Vagina (tissue), 2 donors: ENCODE results near the gene LGALS7B.
"Not testable (repeated sequence)": the region's sequence is repeated elsewhere in the genome, so short reads cannot be mapped to it uniquely, and the experiment has no call there.

ENCODE experiments used
- CTCF ChIP-seq, 3 experiments: fragments of 450-650 bp in 2 of 3; fragments of 200-600 bp in 1 of 3; sonication (generic) in 1 of 3; IDR thresholded peaks; one replicate each; pipeline ENCODE4 v1.5.1; 2017 to 2019; ENCODE audit warnings: antibody characterized with exemption in 3 of 3, mild to moderate bottlenecking in 2 of 3, moderate library complexity in 2 of 3
- POLR2AphosphoS5 ChIP-seq, 2 donors: sonication (generic); formaldehyde crosslinking; IDR thresholded peaks; one replicate each; pipeline ENCODE4 v1.9.0; 2017; ENCODE audit warnings: antibody characterized with exemption in 2 of 2, mild to moderate bottlenecking in 2 of 2, low read depth in 1 of 2; ENCODE audit not compliant: insufficient read depth in 1 of 2

- TF ChIP-seq POLR2AphosphoS5 (IDR thresholded peaks at IDR 0.05; ENCODE audit: insufficient read depth in 1 of 2, low read depth in 1 of 2); CTCF (IDR thresholded peaks at IDR 0.05): not testable (repeated sequence)
Observed at GRCh38 chr19:38791451-38792064, 2.6 kb downstream of the LGALS7B start.
